Neural crest cell (in vitro differentiated cells): ENCODE measurements around the gene NOX1. TPM values are rescaled to one million over a fixed set of nuclear protein-coding genes. Genes with fewer than 3 reads are reported as not detected.
"Not testable (repeated sequence)": the region's sequence is repeated elsewhere in the genome, so short reads cannot be mapped to it uniquely, and the experiment has no call there.

ENCODE experiments used
- DNase-seq: peaks from one replicate; pipeline ENCODE4 v3.0.0; 2021; ENCODE audit warnings: low read depth, mixed read lengths, low spot score
- H3K27ac Mint-ChIP-seq: one replicate; pipeline ENCODE4 v1.8.0; 2021; ENCODE audit warnings: mild to moderate bottlenecking, mixed read lengths; ENCODE audit not compliant: unreplicated experiment
- H3K27me3 Mint-ChIP-seq: 2 replicates; pipeline ENCODE4 v1.8.0; 2021; ENCODE audit warnings: low read depth, mild to moderate bottlenecking, mixed read lengths
- H3K36me3 Mint-ChIP-seq: 2 replicates; pipeline ENCODE4 v1.8.0; 2021; ENCODE audit warnings: low read depth, mild to moderate bottlenecking, mixed read lengths
- H3K4me1 Mint-ChIP-seq: 2 replicates; pipeline ENCODE4 v1.8.0; 2021; ENCODE audit warnings: mixed read lengths
- H3K4me3 Mint-ChIP-seq: one replicate; pipeline ENCODE4 v1.8.0; 2021; ENCODE audit warnings: mild to moderate bottlenecking, mixed read lengths
- H3K9me3 Mint-ChIP-seq: 2 replicates; pipeline ENCODE4 v1.8.0; 2021; ENCODE audit warnings: mixed read lengths
- CTCF ChIP-seq: fragments of 200-600 bp; sonication (generic); conservative IDR thresholded peaks from 2 replicates; pipeline ENCODE4 v1.5.0; 2021; ENCODE audit warnings: antibody characterized with exemption, mild to moderate bottlenecking
- total RNA-seq: library from RNA; stranded (reverse); gene quantifications from 2 replicates; pipeline ENCODE4 v1.2.1, GENCODE V29; 2021

NOX1 gene
- total RNA-seq, 1 donor from 2014 or later, result not detected

- no peak for DNase-seq
- H3K27ac Mint-ChIP-seq, result no peak overlapping the region
- H3K4me3 Mint-ChIP-seq, result peak overlapping the region; percentile 95
- H3K9me3 Mint-ChIP-seq, result peaks cover 6% of the 10 kb centered on the region
- no peak for TF ChIP-seq CTCF
- H3K4me1 Mint-ChIP-seq, result peaks cover 6% of the 10 kb centered on the region
- peaks cover 2% of the 10 kb centered on the region for H3K36me3 Mint-ChIP-seq
- H3K27me3 Mint-ChIP-seq, result peaks cover 36% of the 10 kb centered on the region
These were observed 54.7 kb downstream of the NOX1 start for GRCh38 chrX:100819534-100819836.

GRCh38 chrX:100817340-100817739 lies 56.8 kb downstream of the NOX1 start:
- H3K27me3 Mint-ChIP-seq, result peaks cover 37% of the 10 kb centered on the region
- no peak overlapping the region for H3K4me3 Mint-ChIP-seq
- H3K9me3 Mint-ChIP-seq, result peaks cover 6% of the 10 kb centered on the region
- TF ChIP-seq CTCF, result no peak
- H3K4me1 Mint-ChIP-seq, result peaks cover 6% of the 10 kb centered on the region
- no peaks in the 10 kb centered on the region for H3K36me3 Mint-ChIP-seq
- DNase-seq, result no peak
- H3K27ac Mint-ChIP-seq, result no peak overlapping the region

- no peaks in the 10 kb centered on the region for H3K4me1 Mint-ChIP-seq
- peaks cover 44% of the 10 kb centered on the region for H3K27me3 Mint-ChIP-seq
- peaks cover 2% of the 10 kb centered on the region for H3K36me3 Mint-ChIP-seq
- TF ChIP-seq CTCF, result no peak
- peaks cover 13% of the 10 kb centered on the region for H3K9me3 Mint-ChIP-seq
- DNase-seq, result no peak
- no peak overlapping the region for H3K4me3 Mint-ChIP-seq
- H3K27ac Mint-ChIP-seq, result no peak overlapping the region
These were observed 61.7 kb downstream of the NOX1 start for GRCh38 chrX:100812216-100813158.

- H3K27ac Mint-ChIP-seq, DNase-seq, H3K4me1 Mint-ChIP-seq, H3K36me3 Mint-ChIP-seq, H3K4me3 Mint-ChIP-seq: not testable (repeated sequence)
- Mint-ChIP-seq H3K9me3 (peaks cover 12% of the 10 kb centered on the region), H3K27me3 (peaks cover 17% of the 10 kb centered on the region)
These were observed 65.9 kb downstream of the NOX1 start for GRCh38 chrX:100808265-100808664.

GRCh38 chrX:100804780-100805179 lies 69.4 kb downstream of the NOX1 start:
- peaks cover 16% of the 10 kb centered on the region for H3K27me3 Mint-ChIP-seq
- H3K9me3 Mint-ChIP-seq, result peaks cover 10% of the 10 kb centered on the region
- no peak overlapping the region for H3K27ac Mint-ChIP-seq
- TF ChIP-seq CTCF, result no peak
- H3K4me3 Mint-ChIP-seq, result no peak overlapping the region
- no peaks in the 10 kb centered on the region for H3K4me1 Mint-ChIP-seq
- H3K36me3 Mint-ChIP-seq, result peaks cover 2% of the 10 kb centered on the region
- no peak for DNase-seq

GRCh38 chrX:100802843-100803242 lies 71.3 kb downstream of the NOX1 start:
- no peak overlapping the region for H3K27ac Mint-ChIP-seq
- DNase-seq, result no peak
- no peak for TF ChIP-seq CTCF
- peaks cover 6% of the 10 kb centered on the region for H3K9me3 Mint-ChIP-seq
- H3K36me3 Mint-ChIP-seq, result no peaks in the 10 kb centered on the region
- H3K4me3 Mint-ChIP-seq, result no peak overlapping the region
- H3K27me3 Mint-ChIP-seq, result peaks cover 5% of the 10 kb centered on the region
- no peaks in the 10 kb centered on the region for H3K4me1 Mint-ChIP-seq
